Glutamatergic neuron (in vitro differentiated cells): Measurements from ENCODE around the gene MMP24. TPM values are rescaled to one million over a fixed set of nuclear protein-coding genes. Genes with fewer than 3 reads are reported as not detected.

Experiments used
- DNase-seq: peaks from one replicate; pipeline ENCODE4 v3.0.0; 2022
- H3K27ac Mint-ChIP-seq: one replicate; pipeline ENCODE4 v1.8.0; 2020; ENCODE audit warnings: mild to moderate bottlenecking, mixed read lengths, inconsistent platforms; ENCODE audit not compliant: unreplicated experiment
- H3K27me3 Mint-ChIP-seq: one replicate; pipeline ENCODE4 v1.8.0; 2020; ENCODE audit warnings: mild to moderate bottlenecking, moderate library complexity, mixed read lengths, inconsistent platforms; ENCODE audit not compliant: unreplicated experiment
- H3K36me3 Mint-ChIP-seq: one replicate; pipeline ENCODE4 v1.8.0; 2020; ENCODE audit warnings: mild to moderate bottlenecking, mixed read lengths, inconsistent platforms; ENCODE audit not compliant: unreplicated experiment
- H3K4me1 Mint-ChIP-seq: one replicate; pipeline ENCODE4 v1.8.0; 2020; ENCODE audit warnings: mild to moderate bottlenecking, low read depth, mixed read lengths, inconsistent platforms; ENCODE audit not compliant: unreplicated experiment
- H3K4me3 Mint-ChIP-seq: one replicate; pipeline ENCODE4 v1.8.0; 2020; ENCODE audit warnings: mild to moderate bottlenecking, mixed read lengths, inconsistent platforms; ENCODE audit not compliant: unreplicated experiment
- H3K9me3 Mint-ChIP-seq: one replicate; pipeline ENCODE4 v1.8.0; 2020; ENCODE audit warnings: mild to moderate bottlenecking, moderate library complexity, mixed read lengths, inconsistent platforms; ENCODE audit not compliant: unreplicated experiment
- total RNA-seq: library from RNA; stranded (reverse); fragmentation: NEBNext Ultra II Directional; extraction: Animal tissue kit (Norgen Biotek cat#: 25700); gene quantifications from one replicate; pipeline ENCODE4 v1.2.1, GENCODE V29; 2021; ENCODE audit not compliant: unreplicated experiment
- TF ChIP-seq, protein P1 (sequence below): fragments of 200-600 bp; sonication (generic); IDR thresholded peaks from one replicate; pipeline ENCODE4 v1.5.0; 2021; ENCODE audit not compliant: partially characterized antibody, unreplicated experiment

Gene MMP24
- total RNA-seq, 1 donor from 2014 or later: 19.0 TPM

DNA sequence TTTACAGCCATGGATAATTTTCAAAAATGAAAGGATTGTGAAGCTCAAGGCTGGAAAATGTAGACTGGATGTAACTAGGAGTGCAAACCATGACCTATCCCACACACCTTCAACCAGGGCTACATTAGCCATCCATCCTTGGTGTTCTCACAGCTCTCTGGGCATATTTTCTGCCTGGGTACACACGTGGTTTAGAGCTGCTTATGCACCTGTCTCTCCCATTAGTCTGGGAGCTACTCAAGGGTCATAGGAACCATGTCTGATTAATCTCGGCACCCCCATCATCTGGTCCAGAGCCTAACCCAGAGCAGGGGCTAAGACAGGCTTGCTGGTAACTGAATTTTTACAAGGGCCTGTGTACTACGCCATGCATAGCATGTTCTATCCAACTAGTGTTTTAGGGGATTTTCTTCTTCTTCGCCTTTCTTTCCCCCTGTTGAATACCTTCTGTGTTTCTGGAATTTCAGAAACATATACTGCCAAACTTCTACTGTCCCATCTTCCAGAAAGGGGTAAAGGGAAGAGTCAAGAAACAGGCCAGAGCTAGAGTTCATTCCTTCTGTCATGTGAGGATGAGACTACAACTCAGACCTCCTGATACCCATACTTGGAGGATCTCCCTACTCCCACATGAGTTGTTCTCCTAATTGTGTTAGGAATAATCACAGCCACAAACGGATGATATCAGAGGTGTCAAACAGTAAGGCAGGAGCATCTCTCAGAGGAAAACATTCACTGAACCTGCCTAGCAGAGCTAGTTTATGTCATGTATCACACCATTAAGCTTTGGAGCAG is 91.1 kb downstream of the MMP24 start:
- Mint-ChIP-seq H3K27ac (no peak overlapping the region), H3K4me3 (no peak overlapping the region), H3K4me1 (peaks cover 21% of the 10 kb centered on the region), H3K36me3 (no peaks in the 10 kb centered on the region), H3K9me3 (no peaks in the 10 kb centered on the region), H3K27me3 (peaks cover 2% of the 10 kb centered on the region)
- no peak for DNase-seq
- TF ChIP-seq, protein P1, sequence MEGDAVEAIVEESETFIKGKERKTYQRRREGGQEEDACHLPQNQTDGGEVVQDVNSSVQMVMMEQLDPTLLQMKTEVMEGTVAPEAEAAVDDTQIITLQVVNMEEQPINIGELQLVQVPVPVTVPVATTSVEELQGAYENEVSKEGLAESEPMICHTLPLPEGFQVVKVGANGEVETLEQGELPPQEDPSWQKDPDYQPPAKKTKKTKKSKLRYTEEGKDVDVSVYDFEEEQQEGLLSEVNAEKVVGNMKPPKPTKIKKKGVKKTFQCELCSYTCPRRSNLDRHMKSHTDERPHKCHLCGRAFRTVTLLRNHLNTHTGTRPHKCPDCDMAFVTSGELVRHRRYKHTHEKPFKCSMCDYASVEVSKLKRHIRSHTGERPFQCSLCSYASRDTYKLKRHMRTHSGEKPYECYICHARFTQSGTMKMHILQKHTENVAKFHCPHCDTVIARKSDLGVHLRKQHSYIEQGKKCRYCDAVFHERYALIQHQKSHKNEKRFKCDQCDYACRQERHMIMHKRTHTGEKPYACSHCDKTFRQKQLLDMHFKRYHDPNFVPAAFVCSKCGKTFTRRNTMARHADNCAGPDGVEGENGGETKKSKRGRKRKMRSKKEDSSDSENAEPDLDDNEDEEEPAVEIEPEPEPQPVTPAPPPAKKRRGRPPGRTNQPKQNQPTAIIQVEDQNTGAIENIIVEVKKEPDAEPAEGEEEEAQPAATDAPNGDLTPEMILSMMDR: no peak

DNA sequence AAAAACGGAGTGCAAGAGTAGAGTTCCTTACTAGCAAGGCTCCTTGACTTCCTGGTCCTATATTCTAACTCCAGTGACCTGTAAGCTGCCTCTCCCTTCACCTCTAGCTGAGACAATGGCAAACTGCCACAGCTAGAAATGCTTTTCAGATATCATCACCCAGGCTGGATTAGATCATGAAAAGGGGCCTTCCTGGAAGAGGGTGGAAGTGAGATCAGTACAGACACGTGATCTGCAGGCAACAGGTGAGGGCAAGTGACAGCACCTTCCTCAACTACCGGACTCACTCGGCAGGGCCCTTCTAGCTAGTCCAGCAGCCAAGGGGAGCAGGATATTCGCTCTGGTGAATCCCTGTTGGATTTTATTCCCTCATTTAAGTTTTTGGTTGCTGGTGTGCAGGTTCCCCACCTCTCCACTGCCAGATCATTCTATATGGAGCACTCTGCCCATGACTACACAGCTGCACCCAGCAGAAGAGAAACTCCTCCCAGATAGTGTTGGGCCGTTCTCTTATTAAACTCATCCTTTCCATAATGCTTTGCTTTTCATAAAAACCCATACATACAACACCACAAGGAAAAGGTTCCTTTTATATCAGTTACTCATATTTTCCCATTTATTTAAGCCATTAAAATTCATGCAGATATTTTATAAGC is 92.1 kb downstream of the MMP24 start:
- TF ChIP-seq, protein P1: no peak
- no peaks in the 10 kb centered on the region for H3K9me3 Mint-ChIP-seq
- peak overlapping the region; percentile 40 for H3K4me3 Mint-ChIP-seq
- peak overlapping the region; percentile 13 for H3K27ac Mint-ChIP-seq
- H3K36me3 Mint-ChIP-seq: no peaks in the 10 kb centered on the region
- peaks cover 21% of the 10 kb centered on the region for H3K4me1 Mint-ChIP-seq
- no peak for DNase-seq
- peaks cover 2% of the 10 kb centered on the region for H3K27me3 Mint-ChIP-seq

DNA sequence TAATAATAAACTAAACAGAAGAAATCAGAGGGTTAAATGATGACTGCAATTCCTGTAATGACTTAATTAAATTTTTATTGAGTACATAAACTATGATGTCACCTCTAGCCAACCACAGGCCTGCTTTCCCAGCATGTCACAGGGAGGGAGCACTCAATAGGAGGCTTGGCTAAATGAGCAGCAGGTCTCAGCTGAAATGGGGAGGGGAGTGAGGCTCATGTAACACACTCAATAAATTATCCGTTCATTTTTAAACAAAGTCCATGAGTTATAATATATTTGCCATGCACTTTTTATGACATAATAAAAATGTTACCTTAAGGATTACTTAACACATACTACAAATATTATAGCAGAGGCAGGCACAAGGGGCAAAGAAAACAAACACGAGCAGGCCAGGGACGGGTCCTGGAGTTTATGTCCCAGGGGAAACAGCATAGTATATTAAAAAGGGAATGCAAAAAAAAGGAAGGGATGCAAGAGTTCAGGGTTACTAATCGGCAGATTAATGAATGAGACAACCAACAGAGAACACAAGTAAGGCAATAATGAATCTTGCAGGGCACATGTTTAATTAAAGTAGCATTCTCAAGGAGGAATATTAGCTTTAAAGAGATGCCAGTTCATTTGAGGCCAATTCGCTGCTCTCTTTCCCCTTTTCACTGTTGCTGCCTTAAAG is 92.8 kb downstream of the MMP24 start:
- H3K27me3 Mint-ChIP-seq: peaks cover 2% of the 10 kb centered on the region

DNA sequence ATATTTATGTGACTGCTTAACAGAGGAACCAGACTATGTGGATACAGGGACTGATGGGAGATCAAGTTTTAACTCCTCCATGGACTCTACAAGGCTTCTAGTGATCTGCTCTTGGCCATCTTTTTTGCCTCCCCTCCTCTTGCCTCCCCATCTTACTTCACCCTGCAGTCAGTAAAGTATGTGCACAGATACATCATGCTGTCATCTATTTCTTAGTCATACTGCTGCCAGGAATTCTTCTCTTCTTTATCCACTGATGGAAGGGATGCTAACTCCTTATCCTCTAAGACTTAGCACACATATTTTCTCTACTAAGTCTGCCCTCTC is 93.3 kb downstream of the MMP24 start:
- H3K27ac Mint-ChIP-seq: peak overlapping the region; percentile 39
- H3K36me3 Mint-ChIP-seq: no peaks in the 10 kb centered on the region
- H3K4me3 Mint-ChIP-seq: no peak overlapping the region

More for the DNA sequence above, 92.8 kb downstream of the MMP24 start:
- TF ChIP-seq, protein P1: no peak
- no peak for DNase-seq
- Mint-ChIP-seq H3K9me3 (no peaks in the 10 kb centered on the region), H3K4me3 (peak overlapping the region; percentile 61), H3K36me3 (no peaks in the 10 kb centered on the region), H3K27ac (peak overlapping the region; percentile 87), H3K4me1 (peaks cover 21% of the 10 kb centered on the region)

More for the DNA sequence above, 93.3 kb downstream of the MMP24 start:
- Mint-ChIP-seq H3K27me3 (peaks cover 2% of the 10 kb centered on the region), H3K4me1 (peaks cover 21% of the 10 kb centered on the region), H3K9me3 (no peaks in the 10 kb centered on the region)
- TF ChIP-seq, protein P1: no peak
- DNase-seq: no peak
